ENCODE data around the gene SLC20A1. TPM values are rescaled to one million over a fixed set of nuclear protein-coding genes. Genes with fewer than 3 reads are reported as not detected.

Gene SLC20A1
- total RNA-seq, 1 experiment from 2014 or later, result 123 TPM

GRCh38 chr2:112658839-112659667, 13.3 kb downstream of the SLC20A1 start:
- Histone ChIP-seq H3T11ph (ENCODE audit: low read length) (no peak overlapping the region), H2AFZ (ENCODE audit: low read length) (no peak overlapping the region), H3K56ac (ENCODE audit: insufficient read length, low read depth, low read length) (no peak overlapping the region), H4K8ac (replicated peaks; ENCODE audit: insufficient read length, low read depth, low read length) (no peak overlapping the region), H3K27ac (ENCODE audit: insufficient read length, low read depth, low read length) (no peak overlapping the region), H3K14ac (ENCODE audit: insufficient read depth, low read length) (no peak overlapping the region), H3K27me3 (ENCODE audit: insufficient read depth, low read length) (no peaks in the 10 kb centered on the region), H3K23ac (ENCODE audit: insufficient read length, low read depth, low read length) (no peak overlapping the region), H3K23me2 (ENCODE audit: insufficient read length, low read depth, low read length, poor library complexity, severe bottlenecking) (no peaks in the 10 kb centered on the region), H2BK120ac (ENCODE audit: low read depth, low read length, poor library complexity, severe bottlenecking) (no peak overlapping the region), H2BK15ac (ENCODE audit: low read depth, low read length) (no peak overlapping the region), H3K79me1 (ENCODE audit: insufficient read depth, low read depth, low read length, poor library complexity, severe bottlenecking) (no peaks in the 10 kb centered on the region), H3K4ac (ENCODE audit: low read depth, low read length) (no peak overlapping the region), H4K91ac (ENCODE audit: insufficient read length, low read depth, low read length) (no peak overlapping the region), H3K9me3 (ENCODE audit: control insufficient read depth, low read depth, low read length) (no peaks in the 10 kb centered on the region), H2BK12ac (ENCODE audit: insufficient read length, low read depth, low read length) (no peak overlapping the region), H2BK20ac (ENCODE audit: low read depth, low read length, poor library complexity, severe bottlenecking) (no peak overlapping the region), H3K9ac (ENCODE audit: extremely low read depth, insufficient read length, low read length) (no peak overlapping the region), H3K79me2 (ENCODE audit: insufficient read depth, low read length) (no peaks in the 10 kb centered on the region), H4K20me1 (ENCODE audit: control insufficient read depth, insufficient read depth, insufficient read length) (no peaks in the 10 kb centered on the region), H3K18ac (ENCODE audit: insufficient read length, low read depth, low read length) (no peak overlapping the region), H4K5ac (ENCODE audit: insufficient read length, low read depth, low read length) (no peak overlapping the region), H3K4me2 (ENCODE audit: insufficient read depth, insufficient read length, low read length) (no peak overlapping the region), H3K4me1 (ENCODE audit: insufficient read depth, low read length) (no peaks in the 10 kb centered on the region), H2BK5ac (ENCODE audit: insufficient read length, low read length) (no peak overlapping the region), H2AK5ac (ENCODE audit: insufficient read length, low read length) (no peak overlapping the region)
- H3K27me3 Mint-ChIP-seq (ENCODE audit: low read depth), result no peaks in the 10 kb centered on the region
- H3K9me3 Mint-ChIP-seq, result no peaks in the 10 kb centered on the region
- H3K36me3 Mint-ChIP-seq (ENCODE audit: insufficient read depth in 1 of 3, low read depth in 3 of 3), result peaks cover 57 to 94% (median 85%) of the 10 kb centered on the region in 3 experiments; a peak in 6 of 7 replicates
- TF ChIP-seq CTCF (conservative IDR thresholded peaks at IDR 0.05), result no peak
- H3K4me1 Mint-ChIP-seq, result no peaks in the 10 kb centered on the region
- peak overlapping the region in 1 of 3 experiments; percentile 70; a peak in 2 of 7 replicates for H3K27ac Mint-ChIP-seq
- WGBS (ENCODE audit: extremely low coverage, insufficient read length, low lambda C conversion rate), result no CpG with 5 or more reads among the region's 11 CpGs
- no peak for DNase-seq
- H3K4me3 Mint-ChIP-seq, result no peak overlapping the region

Measured in H9 (cell line).